ENCODE measurements around the gene ACOX3.
"Not testable (repeated sequence)": the region's sequence is repeated elsewhere in the genome, so short reads cannot be mapped to it uniquely, and the experiment has no call there.

The ACOX3 gene

GRCh38 chr4:8346838-8347605, 93.5 kb downstream of the ACOX3 start:
- Histone ChIP-seq H3K9me3 (ENCODE audit: control insufficient read depth, low read length) (no peaks in the 10 kb centered on the region), H3K4me1 (ENCODE audit: control insufficient read depth, insufficient read depth, low read length) (peaks cover 6% of the 10 kb centered on the region), H3K9ac (ENCODE audit: low read length) (no peak overlapping the region), H3K4me3 (ENCODE audit: low read length) (no peak overlapping the region), H3K36me3 (ENCODE audit: control insufficient read depth, insufficient read depth, low read length) (no peaks in the 10 kb centered on the region), H3K27me3 (ENCODE audit: control insufficient read depth, insufficient read depth, low read length) (peaks cover 2% of the 10 kb centered on the region)

- Histone ChIP-seq H3K9me3 (ENCODE audit: control insufficient read depth, low read length) (no peaks in the 10 kb centered on the region), H3K4me3 (ENCODE audit: low read length) (no peak overlapping the region), H3K9ac (ENCODE audit: low read length) (no peak overlapping the region), H3K27me3 (ENCODE audit: control insufficient read depth, insufficient read depth, low read length) (no peaks in the 10 kb centered on the region), H3K4me1 (ENCODE audit: control insufficient read depth, insufficient read depth, low read length) (no peaks in the 10 kb centered on the region), H3K36me3 (ENCODE audit: control insufficient read depth, insufficient read depth, low read length) (no peaks in the 10 kb centered on the region)
Observed at GRCh38 chr4:8345946-8346814, 94.3 kb downstream of the ACOX3 start.

- H3K4me3 ChIP-seq (ENCODE audit: low read length): no peak overlapping the region
- H3K27me3 ChIP-seq (ENCODE audit: control insufficient read depth, insufficient read depth, low read length): no peaks in the 10 kb centered on the region
- H3K36me3 ChIP-seq (ENCODE audit: control insufficient read depth, insufficient read depth, low read length): no peaks in the 10 kb centered on the region
- no peaks in the 10 kb centered on the region for H3K4me1 ChIP-seq (ENCODE audit: control insufficient read depth, insufficient read depth, low read length)
- no peak overlapping the region for H3K9ac ChIP-seq (ENCODE audit: low read length)
- no peaks in the 10 kb centered on the region for H3K9me3 ChIP-seq (ENCODE audit: control insufficient read depth, low read length)
Observed at GRCh38 chr4:8345053-8345945, 95.2 kb downstream of the ACOX3 start.

GRCh38 chr4:8344377-8344776, 96.1 kb downstream of the ACOX3 start:
- no peaks in the 10 kb centered on the region for H3K36me3 ChIP-seq (ENCODE audit: control insufficient read depth, insufficient read depth, low read length)
- no peaks in the 10 kb centered on the region for H3K9me3 ChIP-seq (ENCODE audit: control insufficient read depth, low read length)
- no peaks in the 10 kb centered on the region for H3K4me1 ChIP-seq (ENCODE audit: control insufficient read depth, insufficient read depth, low read length)
- no peaks in the 10 kb centered on the region for H3K27me3 ChIP-seq (ENCODE audit: control insufficient read depth, insufficient read depth, low read length)
- H3K4me3 ChIP-seq (ENCODE audit: low read length): no peak overlapping the region
- H3K9ac ChIP-seq (ENCODE audit: low read length): no peak overlapping the region

- no peaks in the 10 kb centered on the region for H3K36me3 ChIP-seq (ENCODE audit: control insufficient read depth, insufficient read depth, low read length)
- no peaks in the 10 kb centered on the region for H3K27me3 ChIP-seq (ENCODE audit: control insufficient read depth, insufficient read depth, low read length)
- no peaks in the 10 kb centered on the region for H3K9me3 ChIP-seq (ENCODE audit: control insufficient read depth, low read length)
- H3K9ac ChIP-seq (ENCODE audit: low read length): no peak overlapping the region
- H3K4me3 ChIP-seq (ENCODE audit: low read length): no peak overlapping the region
- no peaks in the 10 kb centered on the region for H3K4me1 ChIP-seq (ENCODE audit: control insufficient read depth, insufficient read depth, low read length)
Observed at GRCh38 chr4:8343967-8344331, 96.6 kb downstream of the ACOX3 start.

- H3K36me3 ChIP-seq (ENCODE audit: control insufficient read depth, insufficient read depth, low read length): no peaks in the 10 kb centered on the region
- H3K9ac ChIP-seq (ENCODE audit: low read length): no peak overlapping the region
- no peak overlapping the region for H3K4me3 ChIP-seq (ENCODE audit: low read length)
- H3K27me3 ChIP-seq (ENCODE audit: control insufficient read depth, insufficient read depth, low read length): no peaks in the 10 kb centered on the region
- H3K4me1 ChIP-seq (ENCODE audit: control insufficient read depth, insufficient read depth, low read length): no peaks in the 10 kb centered on the region
- H3K9me3 ChIP-seq (ENCODE audit: control insufficient read depth, low read length): no peaks in the 10 kb centered on the region
Observed at GRCh38 chr4:8343262-8343966, 97.1 kb downstream of the ACOX3 start.

- H3K9me3 ChIP-seq (ENCODE audit: control insufficient read depth, low read length): no peaks in the 10 kb centered on the region
- no peak overlapping the region for H3K4me3 ChIP-seq (ENCODE audit: low read length)
- H3K36me3 ChIP-seq (ENCODE audit: control insufficient read depth, insufficient read depth, low read length): no peaks in the 10 kb centered on the region
- H3K9ac ChIP-seq (ENCODE audit: low read length): no peak overlapping the region
- no peaks in the 10 kb centered on the region for H3K27me3 ChIP-seq (ENCODE audit: control insufficient read depth, insufficient read depth, low read length)
- no peaks in the 10 kb centered on the region for H3K4me1 ChIP-seq (ENCODE audit: control insufficient read depth, insufficient read depth, low read length)
Observed at GRCh38 chr4:8342651-8343261, 97.8 kb downstream of the ACOX3 start.

GRCh38 chr4:8341691-8342090, 98.8 kb downstream of the ACOX3 start:
- H3K27me3 ChIP-seq (ENCODE audit: control insufficient read depth, insufficient read depth, low read length): no peaks in the 10 kb centered on the region
- no peak overlapping the region for H3K4me3 ChIP-seq (ENCODE audit: low read length)
- H3K36me3 ChIP-seq (ENCODE audit: control insufficient read depth, insufficient read depth, low read length): no peaks in the 10 kb centered on the region
- no peaks in the 10 kb centered on the region for H3K4me1 ChIP-seq (ENCODE audit: control insufficient read depth, insufficient read depth, low read length)
- H3K9ac ChIP-seq (ENCODE audit: low read length): no peak overlapping the region
- H3K9me3 ChIP-seq (ENCODE audit: control insufficient read depth, low read length): no peaks in the 10 kb centered on the region

- H3K4me3 ChIP-seq (ENCODE audit: low read length); H3K9ac ChIP-seq (ENCODE audit: low read length); H3K27me3 ChIP-seq (ENCODE audit: control insufficient read depth, insufficient read depth, low read length); H3K36me3 ChIP-seq (ENCODE audit: control insufficient read depth, insufficient read depth, low read length); H3K9me3 ChIP-seq (ENCODE audit: control insufficient read depth, low read length); H3K4me1 ChIP-seq (ENCODE audit: control insufficient read depth, insufficient read depth, low read length): not testable (repeated sequence)
Observed at GRCh38 chr4:8341281-8341680, 99.2 kb downstream of the ACOX3 start.

- H3K4me3 ChIP-seq (ENCODE audit: low read length): no peak overlapping the region
- no peaks in the 10 kb centered on the region for H3K36me3 ChIP-seq (ENCODE audit: control insufficient read depth, insufficient read depth, low read length)
- H3K9me3 ChIP-seq (ENCODE audit: control insufficient read depth, low read length): no peaks in the 10 kb centered on the region
Observed at GRCh38 chr4:8340781-8341241, 99.7 kb downstream of the ACOX3 start.

GRCh38 chr4:8338351-8338961, 102.1 kb downstream of the ACOX3 start:
- Histone ChIP-seq H3K9me3 (ENCODE audit: control insufficient read depth, low read length) (no peaks in the 10 kb centered on the region), H3K4me3 (ENCODE audit: low read length) (no peak overlapping the region), H3K9ac (ENCODE audit: low read length) (no peak overlapping the region), H3K36me3 (ENCODE audit: control insufficient read depth, insufficient read depth, low read length) (no peaks in the 10 kb centered on the region), H3K4me1 (ENCODE audit: control insufficient read depth, insufficient read depth, low read length) (no peaks in the 10 kb centered on the region), H3K27me3 (ENCODE audit: control insufficient read depth, insufficient read depth, low read length) (no peaks in the 10 kb centered on the region)

More at GRCh38 chr4:8340781-8341241, 99.7 kb downstream of the ACOX3 start:
- H3K27me3 ChIP-seq (ENCODE audit: control insufficient read depth, insufficient read depth, low read length): no peaks in the 10 kb centered on the region
- H3K9ac ChIP-seq (ENCODE audit: low read length): no peak overlapping the region
- no peaks in the 10 kb centered on the region for H3K4me1 ChIP-seq (ENCODE audit: control insufficient read depth, insufficient read depth, low read length)

All from mucosa of stomach (tissue), 1 donor.